ENCODE measurements around the gene MXD4. TPM values are rescaled to one million over a fixed set of nuclear protein-coding genes. Genes with fewer than 3 reads are reported as not detected.
A peak's percentile ranks its signal among the peaks of the same experiment; 100 is the strongest.

The MXD4 gene
- total RNA-seq, 1 experiment from 2014 or later, result 18.9 TPM

DNA sequence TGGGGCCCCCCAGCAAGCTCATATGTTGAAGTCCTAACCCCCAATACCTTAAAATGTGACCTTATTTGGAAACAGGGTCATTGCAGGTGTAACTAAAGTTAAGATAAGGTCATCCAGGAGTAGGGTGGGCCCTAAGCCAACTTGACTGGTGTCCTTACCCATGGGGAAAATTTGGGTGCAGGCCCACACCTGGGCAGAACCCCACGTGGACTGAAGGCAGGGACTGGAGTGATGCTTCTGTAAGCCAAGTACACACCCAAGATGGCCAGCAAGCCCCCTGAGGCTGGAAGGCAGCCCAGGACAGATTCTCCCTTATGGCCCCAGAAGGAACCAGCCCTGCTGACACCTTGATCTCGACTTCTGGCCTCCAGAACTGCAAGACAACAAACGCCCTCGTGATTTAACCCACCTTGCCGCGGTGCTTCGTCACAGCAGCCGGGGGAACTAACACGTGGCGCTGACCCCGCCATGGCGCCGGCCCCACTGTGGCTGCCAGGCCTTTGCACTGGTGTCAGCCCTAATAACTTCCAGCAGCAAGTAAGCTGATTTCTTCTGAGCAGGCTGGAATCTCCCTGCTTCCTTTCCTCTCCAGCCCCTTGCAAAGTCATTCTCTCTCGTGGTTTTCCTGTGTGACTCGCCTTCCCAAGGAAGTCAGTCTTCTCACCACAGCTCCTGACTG lies 23.2 kb upstream of the MXD4 start:
- BruUV-seq (replicated peaks), result no TSS peak
- H4K20me1 ChIP-seq (ENCODE audit: low read length), result no peaks in the 10 kb centered on the region
- intact Hi-C loops (cut with micrococcal nuclease), result no loop called here
- peak overlapping the region; percentile 61 for H3K27ac ChIP-seq (ENCODE audit: low read length)
- POLR2A ChIA-PET (ENCODE audit: unreplicated experiment), result no interaction called here
- H3K79me2 ChIP-seq (ENCODE audit: low read length), result no peaks in the 10 kb centered on the region
- peaks cover 11% of the 10 kb centered on the region for H3K4me1 ChIP-seq (ENCODE audit: insufficient read depth, low read length)
- H3K36me3 ChIP-seq (ENCODE audit: low read depth, low read length), result no peaks in the 10 kb centered on the region
- DNase-seq (peak; percentile 52), ATAC-seq (peak; percentile 67; the same call in 1 of the 2 replicates)
- H3K9ac ChIP-seq (ENCODE audit: low read length), result no peak overlapping the region
- no peaks in the 10 kb centered on the region for H3K9me3 ChIP-seq (ENCODE audit: low read length)
- TF ChIP-seq EZH2phosphoT487 (IDR thresholded peaks at IDR 0.05; ENCODE audit: borderline replicate concordance, low read length), result no peak
- TF ChIP-seq, protein P1, sequence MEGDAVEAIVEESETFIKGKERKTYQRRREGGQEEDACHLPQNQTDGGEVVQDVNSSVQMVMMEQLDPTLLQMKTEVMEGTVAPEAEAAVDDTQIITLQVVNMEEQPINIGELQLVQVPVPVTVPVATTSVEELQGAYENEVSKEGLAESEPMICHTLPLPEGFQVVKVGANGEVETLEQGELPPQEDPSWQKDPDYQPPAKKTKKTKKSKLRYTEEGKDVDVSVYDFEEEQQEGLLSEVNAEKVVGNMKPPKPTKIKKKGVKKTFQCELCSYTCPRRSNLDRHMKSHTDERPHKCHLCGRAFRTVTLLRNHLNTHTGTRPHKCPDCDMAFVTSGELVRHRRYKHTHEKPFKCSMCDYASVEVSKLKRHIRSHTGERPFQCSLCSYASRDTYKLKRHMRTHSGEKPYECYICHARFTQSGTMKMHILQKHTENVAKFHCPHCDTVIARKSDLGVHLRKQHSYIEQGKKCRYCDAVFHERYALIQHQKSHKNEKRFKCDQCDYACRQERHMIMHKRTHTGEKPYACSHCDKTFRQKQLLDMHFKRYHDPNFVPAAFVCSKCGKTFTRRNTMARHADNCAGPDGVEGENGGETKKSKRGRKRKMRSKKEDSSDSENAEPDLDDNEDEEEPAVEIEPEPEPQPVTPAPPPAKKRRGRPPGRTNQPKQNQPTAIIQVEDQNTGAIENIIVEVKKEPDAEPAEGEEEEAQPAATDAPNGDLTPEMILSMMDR (conservative IDR thresholded peaks at IDR 0.05; ENCODE audit: low read depth, low read length), result no peak
- TF ChIP-seq EZH2 (IDR thresholded peaks at IDR 0.05; ENCODE audit: low read length, unreplicated experiment), result no peak
- no peaks in the 10 kb centered on the region for H3K9me2 ChIP-seq (replicated peaks; ENCODE audit: low read length)
- H3K4me2 ChIP-seq (ENCODE audit: low read length), result no peak overlapping the region
- H3K27me3 ChIP-seq (ENCODE audit: low read length), result no peaks in the 10 kb centered on the region
- no peaks in the 10 kb centered on the region for H3F3A ChIP-seq (ENCODE audit: low read length, unreplicated experiment)
- no peak overlapping the region for H2AFZ ChIP-seq (ENCODE audit: low read length)
- H3K4me3 ChIP-seq (ENCODE audit: low read length), result no peak overlapping the region
- CTCF ChIA-PET, result no interaction called here

DNA sequence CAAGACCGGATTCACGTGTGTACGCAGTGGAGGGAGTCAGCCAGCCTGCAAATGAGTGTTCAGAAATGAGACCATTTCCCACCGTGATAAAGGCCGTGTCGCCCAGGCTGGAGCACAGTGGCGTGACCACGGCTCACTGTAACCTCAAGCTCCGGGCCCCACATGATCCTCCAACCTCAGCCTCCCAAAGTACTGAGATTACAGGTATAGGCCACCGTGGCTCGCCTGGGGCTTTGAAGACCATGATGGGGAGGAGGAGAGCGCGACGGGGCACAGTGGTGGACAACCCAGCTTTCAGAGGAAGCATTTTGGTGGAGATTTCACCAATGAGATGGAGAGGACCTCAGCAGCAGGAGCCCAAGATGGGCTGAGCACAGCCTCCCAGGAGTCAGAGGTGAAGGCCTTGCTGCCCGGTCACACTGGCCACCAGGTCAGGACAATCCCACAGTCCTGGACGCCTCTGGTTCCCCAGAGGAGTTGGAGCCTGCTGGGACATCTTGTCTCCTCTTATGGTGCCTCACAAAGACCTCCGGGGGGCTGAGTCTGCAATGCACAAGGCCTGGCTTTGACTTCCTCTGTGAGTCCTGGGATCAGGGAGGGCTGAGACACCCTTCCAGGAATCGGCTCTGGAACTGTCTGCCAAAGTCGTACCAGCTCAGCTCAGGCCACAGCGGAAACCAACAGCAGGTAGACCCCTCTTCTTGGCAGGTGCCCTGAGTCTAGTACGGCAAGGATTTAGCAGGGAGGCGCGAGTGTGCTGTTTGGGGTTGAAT lies 22.4 kb upstream of the MXD4 start:
- H3K9me3 ChIP-seq (ENCODE audit: low read length), result no peaks in the 10 kb centered on the region
- no peak overlapping the region for H3K4me3 ChIP-seq (ENCODE audit: low read length)
- BruUV-seq (replicated peaks), result no TSS peak
- no peak for DNase-seq
- no peaks in the 10 kb centered on the region for H3K79me2 ChIP-seq (ENCODE audit: low read length)
- no peaks in the 10 kb centered on the region for H4K20me1 ChIP-seq (ENCODE audit: low read length)
- no peak overlapping the region for H3K9ac ChIP-seq (ENCODE audit: low read length)
- TF ChIP-seq, protein P1 (conservative IDR thresholded peaks at IDR 0.05; ENCODE audit: low read depth, low read length), result no peak
- TF ChIP-seq EZH2phosphoT487 (IDR thresholded peaks at IDR 0.05; ENCODE audit: borderline replicate concordance, low read length) (no peak), EZH2 (IDR thresholded peaks at IDR 0.05; ENCODE audit: low read length, unreplicated experiment) (no peak)
- H3K36me3 ChIP-seq (ENCODE audit: low read depth, low read length), result no peaks in the 10 kb centered on the region
- no peak overlapping the region for H3K27ac ChIP-seq (ENCODE audit: low read length)
- no peaks in the 10 kb centered on the region for H3K9me2 ChIP-seq (replicated peaks; ENCODE audit: low read length)
- no peak overlapping the region for H3K4me2 ChIP-seq (ENCODE audit: low read length)
- no peak overlapping the region for H2AFZ ChIP-seq (ENCODE audit: low read length)
- POLR2A ChIA-PET (ENCODE audit: unreplicated experiment), result no interaction called here
- H3K4me1 ChIP-seq (ENCODE audit: insufficient read depth, low read length), result peaks cover 11% of the 10 kb centered on the region
- H3K27me3 ChIP-seq (ENCODE audit: low read length), result no peaks in the 10 kb centered on the region
- CTCF ChIA-PET, result no interaction called here
- intact Hi-C loops (cut with micrococcal nuclease), result no loop called here
- no peaks in the 10 kb centered on the region for H3F3A ChIP-seq (ENCODE audit: low read length, unreplicated experiment)
- no peak for ATAC-seq

DNA sequence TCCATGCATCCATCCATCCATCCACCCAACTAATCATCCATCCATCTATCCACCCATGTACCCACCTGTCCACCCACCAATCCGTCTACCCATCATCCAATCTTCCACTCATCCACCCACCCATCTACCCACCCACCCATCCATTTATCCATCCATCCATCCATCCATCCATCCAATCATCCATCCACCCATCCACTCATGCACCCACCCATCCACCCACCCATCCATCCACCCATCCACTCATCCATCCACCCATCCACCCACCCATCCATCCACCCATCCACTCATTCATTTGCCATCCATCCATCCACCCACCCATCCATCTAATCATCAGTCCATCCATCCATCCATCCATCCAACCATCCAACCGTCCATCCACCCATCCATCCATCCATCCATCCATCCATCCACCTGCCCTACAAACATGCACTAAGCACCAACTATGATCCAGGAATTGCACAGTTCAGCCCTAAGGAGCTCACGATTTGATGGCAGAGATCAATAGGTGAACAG lies 21.3 kb upstream of the MXD4 start:
- ATAC-seq (no peak), DNase-seq (no peak)
- no TSS peak for BruUV-seq (replicated peaks)
- H3K27me3 ChIP-seq (ENCODE audit: low read length), result no peaks in the 10 kb centered on the region
- H3K9me3 ChIP-seq (ENCODE audit: low read length), result no peaks in the 10 kb centered on the region
- H3K4me3 ChIP-seq (ENCODE audit: low read length), result no peak overlapping the region
- no peaks in the 10 kb centered on the region for H3K9me2 ChIP-seq (replicated peaks; ENCODE audit: low read length)
- H3K79me2 ChIP-seq (ENCODE audit: low read length), result no peaks in the 10 kb centered on the region
- no peaks in the 10 kb centered on the region for H3K36me3 ChIP-seq (ENCODE audit: low read depth, low read length)
- H3K4me1 ChIP-seq (ENCODE audit: insufficient read depth, low read length), result peaks cover 11% of the 10 kb centered on the region
- no peaks in the 10 kb centered on the region for H3F3A ChIP-seq (ENCODE audit: low read length, unreplicated experiment)
- H3K9ac ChIP-seq (ENCODE audit: low read length), result no peak overlapping the region
- no peaks in the 10 kb centered on the region for H4K20me1 ChIP-seq (ENCODE audit: low read length)
- no peak overlapping the region for H3K4me2 ChIP-seq (ENCODE audit: low read length)
- no peak overlapping the region for H2AFZ ChIP-seq (ENCODE audit: low read length)
- H3K27ac ChIP-seq (ENCODE audit: low read length), result no peak overlapping the region
- CTCF ChIA-PET, result no interaction called here
- POLR2A ChIA-PET (ENCODE audit: unreplicated experiment), result no interaction called here
- intact Hi-C loops (cut with micrococcal nuclease), result no loop called here
- no peak for TF ChIP-seq EZH2phosphoT487 (IDR thresholded peaks at IDR 0.05; ENCODE audit: borderline replicate concordance, low read length)
- TF ChIP-seq, protein P1 (conservative IDR thresholded peaks at IDR 0.05; ENCODE audit: low read depth, low read length), result no peak
- TF ChIP-seq EZH2 (IDR thresholded peaks at IDR 0.05; ENCODE audit: low read length, unreplicated experiment), result no peak
